GM12874 (cell line): Measurements from ENCODE around the gene HEXD.

Source experiments
- CTCF ChIP-seq: IDR thresholded peaks from 2 replicates; pipeline ENCODE4 v1.5.1; 2011; ENCODE audit warnings: low read depth, mild to moderate bottlenecking, control low read depth, low read length, moderate library complexity; ENCODE audit not compliant: insufficient read depth

The HEXD gene

GRCh38 chr17:82380860-82381702, 37.1 kb upstream of the HEXD start:
- no peak for TF ChIP-seq CTCF

GRCh38 chr17:82382933-82383255, 35.3 kb upstream of the HEXD start:
- no peak for TF ChIP-seq CTCF

- TF ChIP-seq CTCF: no peak
Observed at GRCh38 chr17:82383411-82383810, 34.7 kb upstream of the HEXD start.

GRCh38 chr17:82384051-82384729, 34.0 kb upstream of the HEXD start:
- no peak for TF ChIP-seq CTCF

GRCh38 chr17:82384730-82385481, 33.2 kb upstream of the HEXD start:
- TF ChIP-seq CTCF: no peak

- no peak for TF ChIP-seq CTCF
Observed at GRCh38 chr17:82385559-82386254, 32.4 kb upstream of the HEXD start.
